NT2/D1 (cell line): ENCODE measurements around the gene G0S2.

Experiments
- SUZ12 ChIP-seq: IDR thresholded peaks from 2 replicates; pipeline ENCODE4 v1.6.1; 2011; ENCODE audit not compliant: insufficient read length, insufficient read depth; ENCODE audit errors: extremely low read depth
- YY1 ChIP-seq: IDR thresholded peaks from 2 replicates; pipeline ENCODE4 v1.6.1; 2011; ENCODE audit not compliant: insufficient read length, insufficient read depth

DNA sequence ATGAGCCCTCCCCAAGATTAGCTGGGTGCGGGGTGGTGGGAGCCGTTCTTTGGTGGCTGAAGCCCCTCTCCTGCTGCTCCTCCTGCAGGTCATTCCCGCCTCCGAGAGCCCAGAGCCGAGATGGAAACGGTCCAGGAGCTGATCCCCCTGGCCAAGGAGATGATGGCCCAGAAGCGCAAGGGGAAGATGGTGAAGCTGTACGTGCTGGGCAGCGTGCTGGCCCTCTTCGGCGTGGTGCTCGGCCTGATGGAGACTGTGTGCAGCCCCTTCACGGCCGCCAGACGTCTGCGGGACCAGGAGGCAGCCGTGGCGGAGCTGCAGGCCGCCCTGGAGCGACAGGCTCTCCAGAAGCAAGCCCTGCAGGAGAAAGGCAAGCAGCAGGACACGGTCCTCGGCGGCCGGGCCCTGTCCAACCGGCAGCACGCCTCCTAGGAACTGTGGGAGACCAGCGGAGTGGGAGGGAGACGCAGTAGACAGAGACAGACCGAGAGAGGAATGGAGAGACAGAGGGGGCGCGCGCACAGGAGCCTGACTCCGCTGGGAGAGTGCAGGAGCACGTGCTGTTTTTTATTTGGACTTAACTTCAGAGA, 448 bp downstream of the G0S2 start:
- TF ChIP-seq YY1 (no peak), SUZ12 (no peak)
